Measurements from ENCODE around the gene EGFR.

Gene EGFR

DNA sequence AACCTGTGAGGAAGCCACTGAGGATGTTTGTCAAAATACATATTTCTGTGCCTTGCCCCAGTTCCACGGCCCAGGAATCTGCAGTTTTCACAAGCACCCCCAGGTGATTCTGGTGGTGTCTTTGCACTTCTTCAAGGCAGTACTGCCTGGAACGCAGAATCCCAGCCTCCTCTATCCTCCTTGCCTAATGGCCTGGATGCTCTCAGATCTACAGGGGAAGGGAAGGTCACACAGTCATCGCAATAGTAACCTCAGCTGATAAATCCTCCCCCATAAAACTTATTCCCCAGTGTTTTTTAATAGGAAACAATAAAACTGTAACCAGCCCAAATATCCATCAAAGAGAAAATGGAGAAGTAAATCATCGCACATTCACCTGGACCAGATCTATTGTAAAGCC is 78.3 kb downstream of the EGFR start:
- Histone ChIP-seq H3K4me1 (ENCODE audit: control insufficient read depth in 2 of 2, insufficient read depth in 2 of 2, low read length in 2 of 2) (peaks cover 2 to 4% of the 10 kb centered on the region in 2 donors), H3K27me3 (ENCODE audit: control insufficient read depth in 2 of 2, insufficient read depth in 2 of 2, low read length in 2 of 2) (no peaks in the 10 kb centered on the region)

DNA sequence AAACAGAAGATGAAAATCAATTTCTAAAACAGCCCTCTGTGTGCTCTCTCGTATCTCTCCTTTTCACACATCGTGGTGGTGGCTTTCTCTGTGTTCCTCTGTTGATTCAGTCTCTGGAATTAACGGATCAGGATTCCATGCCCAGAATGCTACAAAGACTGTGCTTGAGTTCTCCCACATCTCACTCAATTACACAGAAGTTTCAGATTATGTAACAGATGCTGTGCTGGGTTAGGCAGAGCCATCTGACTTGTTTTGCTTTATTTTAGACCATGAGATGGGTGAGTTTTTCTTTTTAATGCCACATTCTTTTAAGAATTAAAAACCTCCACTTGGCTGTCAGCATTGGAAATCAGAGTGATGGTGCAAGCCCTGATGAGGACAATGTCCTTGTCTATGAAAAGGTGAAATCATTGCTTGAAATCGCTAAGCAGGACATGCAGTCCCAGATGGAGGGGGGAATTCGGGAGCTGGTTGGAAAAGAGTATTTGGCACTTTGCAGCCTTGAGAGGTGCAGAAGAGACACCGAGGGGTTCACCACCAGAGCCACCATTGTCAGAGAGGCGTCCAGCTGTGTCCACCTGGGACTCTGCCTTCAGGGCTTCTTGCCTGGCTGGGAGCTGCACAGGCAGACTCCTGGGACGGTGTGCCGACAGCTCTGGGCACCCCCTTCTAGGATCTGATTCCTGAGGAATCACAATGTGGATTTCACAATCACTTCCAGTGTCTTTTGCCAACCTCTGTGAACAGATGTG is 80.4 kb downstream of the EGFR start:
- Histone ChIP-seq H3K4me1 (ENCODE audit: control insufficient read depth in 2 of 2, insufficient read depth in 2 of 2, low read length in 2 of 2) (peaks cover 0 to 4% of the 10 kb centered on the region in 2 donors), H3K27ac (ENCODE audit: low read depth in 2 of 2, low read length in 2 of 2) (peak overlapping the region; percentile 0 to 39), H3K36me3 (ENCODE audit: control insufficient read depth in 2 of 2, insufficient read depth in 2 of 2, low read length in 2 of 2) (no peaks in the 10 kb centered on the region), H3K27me3 (ENCODE audit: control insufficient read depth in 2 of 2, insufficient read depth in 2 of 2, low read length in 2 of 2) (no peaks in the 10 kb centered on the region), H3K4me3 (ENCODE audit: low read length in 2 of 2) (no peak overlapping the region), H3K9ac (ENCODE audit: low read depth in 1 of 2, low read length in 2 of 2) (no peak overlapping the region), H3K9me3 (ENCODE audit: control insufficient read depth in 2 of 2, low read length in 2 of 2) (no peaks in the 10 kb centered on the region)

More for the DNA sequence above, 78.3 kb downstream of the EGFR start:
- H3K9ac ChIP-seq (ENCODE audit: low read depth in 1 of 2, low read length in 2 of 2) = no peak overlapping the region
- no peak overlapping the region for H3K27ac ChIP-seq (ENCODE audit: low read depth in 2 of 2, low read length in 2 of 2)
- no peak overlapping the region for H3K4me3 ChIP-seq (ENCODE audit: low read length in 2 of 2)
- H3K36me3 ChIP-seq (ENCODE audit: control insufficient read depth in 2 of 2, insufficient read depth in 2 of 2, low read length in 2 of 2) = no peaks in the 10 kb centered on the region
- no peaks in the 10 kb centered on the region for H3K9me3 ChIP-seq (ENCODE audit: control insufficient read depth in 2 of 2, low read length in 2 of 2)

DNA sequence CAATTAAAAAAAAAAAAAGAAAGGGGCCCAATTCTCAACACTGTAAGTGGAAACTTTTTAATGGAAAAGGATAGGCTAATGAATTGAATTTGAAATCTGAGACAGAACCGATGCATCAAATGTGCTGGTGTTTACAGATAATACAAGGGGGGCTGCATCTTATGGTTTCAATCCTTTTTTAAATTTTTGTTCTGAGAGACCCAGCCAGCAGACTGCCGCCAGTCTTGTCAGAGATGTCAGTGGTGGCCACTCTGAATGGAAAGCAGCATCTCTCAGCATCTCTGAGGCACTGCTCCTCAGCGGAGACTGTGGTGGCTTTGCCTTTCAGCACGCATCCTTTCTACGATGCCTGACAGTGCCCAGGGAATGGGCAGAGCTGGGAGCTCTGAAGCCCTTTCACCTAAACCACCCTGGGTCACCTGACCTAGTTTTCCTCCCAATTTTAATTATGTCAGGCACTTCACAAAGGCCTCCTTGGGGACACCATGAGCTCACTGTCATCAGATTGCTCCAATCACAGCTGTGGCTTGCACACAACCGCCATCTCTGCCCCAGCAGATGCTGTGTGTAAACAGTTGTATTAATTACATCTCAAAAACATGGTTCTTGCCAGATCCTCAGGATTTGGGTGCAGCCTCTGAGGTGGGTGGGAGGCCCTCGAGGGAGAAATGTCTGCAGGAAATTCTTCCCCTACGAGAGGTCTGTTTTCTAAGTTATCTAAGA is 81.2 kb downstream of the EGFR start:
- H3K4me3 ChIP-seq (ENCODE audit: low read length in 2 of 2) = no peak overlapping the region
- H3K36me3 ChIP-seq (ENCODE audit: control insufficient read depth in 2 of 2, insufficient read depth in 2 of 2, low read length in 2 of 2) = no peaks in the 10 kb centered on the region
- H3K4me1 ChIP-seq (ENCODE audit: control insufficient read depth in 2 of 2, insufficient read depth in 2 of 2, low read length in 2 of 2) = peaks cover 0 to 4% of the 10 kb centered on the region in 2 donors
- no peak overlapping the region for H3K9ac ChIP-seq (ENCODE audit: low read depth in 1 of 2, low read length in 2 of 2)
- H3K27me3 ChIP-seq (ENCODE audit: control insufficient read depth in 2 of 2, insufficient read depth in 2 of 2, low read length in 2 of 2) = no peaks in the 10 kb centered on the region
- H3K27ac ChIP-seq (ENCODE audit: low read depth in 2 of 2, low read length in 2 of 2) = peak overlapping the region; percentile 52 to 59
- no peaks in the 10 kb centered on the region for H3K9me3 ChIP-seq (ENCODE audit: control insufficient read depth in 2 of 2, low read length in 2 of 2)

DNA sequence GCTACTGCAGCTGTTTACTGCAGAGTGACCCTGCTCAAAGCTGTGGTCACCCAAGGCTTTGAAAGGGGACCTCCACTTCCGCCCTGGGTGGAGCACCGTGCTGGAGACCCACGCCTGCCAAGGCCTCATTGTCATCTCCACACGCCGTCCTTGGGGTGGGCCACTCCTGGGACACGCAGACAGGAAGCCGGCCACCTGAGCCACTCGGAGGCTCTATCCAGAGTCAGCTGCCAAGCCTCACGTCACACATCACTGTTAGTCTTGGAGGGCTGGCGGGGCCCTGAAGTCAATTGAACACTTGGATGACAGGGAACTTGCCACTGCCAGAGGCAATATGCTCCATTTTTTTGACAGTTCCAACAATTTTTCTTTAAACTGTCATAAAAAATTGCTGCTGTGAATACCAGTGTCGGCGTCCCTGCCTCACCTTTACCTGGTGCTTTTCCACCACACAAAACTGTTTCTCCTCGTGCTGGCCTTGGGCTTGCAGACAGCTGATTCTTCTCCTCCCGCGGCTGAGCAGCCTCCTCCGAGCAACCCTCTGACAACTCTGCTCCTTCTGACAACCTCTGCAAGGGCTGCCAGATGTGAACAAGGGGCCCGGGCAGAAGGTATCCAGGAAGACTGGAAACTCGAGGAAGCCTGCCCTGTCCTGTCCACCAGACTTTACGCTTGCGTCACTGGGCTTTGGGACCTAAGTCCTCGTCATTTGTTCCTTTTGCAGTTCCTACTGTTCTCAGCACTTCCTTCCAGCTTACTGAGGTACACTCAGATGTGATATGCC is 81.9 kb downstream of the EGFR start:
- Histone ChIP-seq H3K36me3 (ENCODE audit: control insufficient read depth in 2 of 2, insufficient read depth in 2 of 2, low read length in 2 of 2) (no peaks in the 10 kb centered on the region), H3K4me1 (ENCODE audit: control insufficient read depth in 2 of 2, insufficient read depth in 2 of 2, low read length in 2 of 2) (peaks cover 0 to 4% of the 10 kb centered on the region in 2 donors), H3K27ac (ENCODE audit: low read depth in 2 of 2, low read length in 2 of 2) (peak overlapping the region; percentile 13 to 59), H3K27me3 (ENCODE audit: control insufficient read depth in 2 of 2, insufficient read depth in 2 of 2, low read length in 2 of 2) (no peaks in the 10 kb centered on the region), H3K9me3 (ENCODE audit: control insufficient read depth in 2 of 2, low read length in 2 of 2) (no peaks in the 10 kb centered on the region), H3K9ac (ENCODE audit: low read depth in 1 of 2, low read length in 2 of 2) (no peak overlapping the region), H3K4me3 (ENCODE audit: low read length in 2 of 2) (no peak overlapping the region)

DNA sequence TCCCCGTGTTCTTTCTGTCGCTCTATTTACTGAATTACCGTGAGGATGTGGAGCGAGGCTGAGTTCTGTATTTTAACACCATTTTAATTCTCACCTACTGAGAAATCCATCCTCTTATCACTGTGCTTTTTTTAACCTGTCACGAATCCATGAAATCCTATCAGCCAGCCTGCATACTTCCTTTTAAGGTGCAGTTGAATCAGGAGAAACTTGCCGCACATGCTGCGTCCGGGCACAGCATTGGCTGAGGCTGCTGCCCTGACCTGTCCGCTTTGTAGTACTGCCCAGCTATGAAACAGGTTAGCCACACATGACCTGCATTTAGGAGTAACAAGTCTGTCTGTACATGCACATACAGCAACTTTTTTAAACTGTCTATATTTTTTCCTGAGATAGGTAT is 82.5 kb downstream of the EGFR start:
- H3K27me3 ChIP-seq (ENCODE audit: control insufficient read depth in 2 of 2, insufficient read depth in 2 of 2, low read length in 2 of 2) = no peaks in the 10 kb centered on the region
- H3K9me3 ChIP-seq (ENCODE audit: control insufficient read depth in 2 of 2, low read length in 2 of 2) = no peaks in the 10 kb centered on the region
- no peak overlapping the region for H3K27ac ChIP-seq (ENCODE audit: low read depth in 2 of 2, low read length in 2 of 2)
- no peak overlapping the region for H3K9ac ChIP-seq (ENCODE audit: low read depth in 1 of 2, low read length in 2 of 2)
- H3K36me3 ChIP-seq (ENCODE audit: control insufficient read depth in 2 of 2, insufficient read depth in 2 of 2, low read length in 2 of 2) = no peaks in the 10 kb centered on the region
- peaks cover 0 to 4% of the 10 kb centered on the region in 2 donors for H3K4me1 ChIP-seq (ENCODE audit: control insufficient read depth in 2 of 2, insufficient read depth in 2 of 2, low read length in 2 of 2)
- no peak overlapping the region for H3K4me3 ChIP-seq (ENCODE audit: low read length in 2 of 2)

DNA sequence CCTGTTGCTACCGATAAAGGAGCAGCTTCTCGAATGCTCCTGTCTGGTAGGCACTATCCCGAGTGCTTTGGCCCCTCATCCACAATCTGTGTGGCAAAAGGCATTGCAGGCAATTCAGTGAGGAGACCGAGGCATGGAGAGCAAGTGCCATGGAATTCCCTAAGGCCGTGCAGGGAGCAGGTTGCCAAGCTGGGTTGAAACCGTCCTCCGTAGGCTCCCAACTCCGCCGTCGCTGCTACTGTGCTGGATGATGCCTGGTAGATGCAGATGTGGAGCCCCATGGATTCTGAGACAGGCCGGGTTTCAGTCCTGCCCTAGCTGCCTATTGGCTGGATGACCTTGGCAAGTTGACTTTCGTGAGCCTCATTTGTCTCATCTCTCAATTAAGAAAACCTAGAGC is 85.3 kb downstream of the EGFR start:
- H3K4me3 ChIP-seq (ENCODE audit: low read length in 2 of 2) = no peak overlapping the region
- no peak overlapping the region for H3K27ac ChIP-seq (ENCODE audit: low read depth in 2 of 2, low read length in 2 of 2)
- H3K36me3 ChIP-seq (ENCODE audit: control insufficient read depth in 2 of 2, insufficient read depth in 2 of 2, low read length in 2 of 2) = no peaks in the 10 kb centered on the region
- H3K4me1 ChIP-seq (ENCODE audit: control insufficient read depth in 2 of 2, insufficient read depth in 2 of 2, low read length in 2 of 2) = peaks cover 0 to 4% of the 10 kb centered on the region in 2 donors
- H3K9ac ChIP-seq (ENCODE audit: low read depth in 1 of 2, low read length in 2 of 2) = no peak overlapping the region
- no peaks in the 10 kb centered on the region for H3K27me3 ChIP-seq (ENCODE audit: control insufficient read depth in 2 of 2, insufficient read depth in 2 of 2, low read length in 2 of 2)
- no peaks in the 10 kb centered on the region for H3K9me3 ChIP-seq (ENCODE audit: control insufficient read depth in 2 of 2, low read length in 2 of 2)

DNA sequence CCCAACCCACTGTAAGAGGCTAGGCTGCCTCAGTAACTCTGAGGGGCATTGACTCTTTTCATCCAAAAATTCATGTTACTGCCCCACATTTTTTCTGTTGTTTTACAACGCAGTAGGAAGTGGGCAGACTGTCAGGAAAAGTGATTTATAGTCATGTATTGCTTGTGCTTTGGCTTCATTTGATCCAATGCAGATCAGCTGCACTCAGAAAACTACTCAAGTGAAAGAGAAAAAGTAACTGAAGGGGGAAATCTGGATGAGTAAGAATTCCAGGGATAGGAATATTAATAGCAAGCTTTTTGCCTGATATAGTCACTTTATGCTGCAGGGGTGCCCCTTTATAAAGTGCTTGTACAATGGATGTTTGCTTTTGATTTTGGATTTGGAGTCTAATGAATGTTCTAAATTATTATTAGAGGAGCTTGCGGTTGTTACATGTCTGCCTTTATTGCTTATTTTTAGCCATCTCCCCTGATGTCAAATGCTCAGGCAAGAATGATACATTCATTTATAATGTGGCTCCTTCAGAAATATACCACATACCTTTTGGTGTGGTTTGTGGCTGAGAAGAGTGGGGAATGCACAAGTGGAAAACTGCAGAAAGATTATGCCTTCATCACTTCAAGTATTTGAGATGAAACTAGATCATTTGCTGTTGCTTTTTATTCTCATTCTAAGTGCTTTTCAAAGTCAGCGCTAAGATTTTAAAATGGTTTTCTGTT is 86.1 kb downstream of the EGFR start:
- no peaks in the 10 kb centered on the region for H3K9me3 ChIP-seq (ENCODE audit: control insufficient read depth in 2 of 2, low read length in 2 of 2)
- no peaks in the 10 kb centered on the region for H3K27me3 ChIP-seq (ENCODE audit: control insufficient read depth in 2 of 2, insufficient read depth in 2 of 2, low read length in 2 of 2)
- no peak overlapping the region for H3K9ac ChIP-seq (ENCODE audit: low read depth in 1 of 2, low read length in 2 of 2)
- no peaks in the 10 kb centered on the region for H3K4me1 ChIP-seq (ENCODE audit: control insufficient read depth in 2 of 2, insufficient read depth in 2 of 2, low read length in 2 of 2)
- no peak overlapping the region for H3K4me3 ChIP-seq (ENCODE audit: low read length in 2 of 2)
- no peaks in the 10 kb centered on the region for H3K36me3 ChIP-seq (ENCODE audit: control insufficient read depth in 2 of 2, insufficient read depth in 2 of 2, low read length in 2 of 2)
- no peak overlapping the region for H3K27ac ChIP-seq (ENCODE audit: low read depth in 2 of 2, low read length in 2 of 2)

DNA sequence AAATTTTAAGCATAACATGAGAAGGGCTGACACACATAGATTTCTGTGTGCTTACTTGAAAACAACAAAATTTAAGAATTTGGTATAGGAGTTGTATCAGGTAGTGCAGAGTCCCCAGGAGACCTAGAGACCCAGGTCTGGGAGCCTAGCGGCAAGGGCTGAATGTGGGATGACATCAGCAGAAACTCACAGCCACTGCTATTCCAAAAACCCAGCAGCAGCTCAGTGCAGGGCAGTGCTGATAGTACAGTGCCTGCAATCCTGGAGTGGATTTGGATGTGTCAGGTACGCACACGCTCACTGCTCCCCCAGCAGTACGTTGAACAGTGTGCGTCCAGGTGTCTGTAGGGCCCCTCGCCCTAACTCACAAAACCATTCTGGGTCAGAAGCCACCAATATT is 87.1 kb downstream of the EGFR start:
- Histone ChIP-seq H3K9me3 (ENCODE audit: control insufficient read depth in 2 of 2, low read length in 2 of 2) (no peaks in the 10 kb centered on the region), H3K27ac (ENCODE audit: low read depth in 2 of 2, low read length in 2 of 2) (no peak overlapping the region), H3K36me3 (ENCODE audit: control insufficient read depth in 2 of 2, insufficient read depth in 2 of 2, low read length in 2 of 2) (no peaks in the 10 kb centered on the region), H3K27me3 (ENCODE audit: control insufficient read depth in 2 of 2, insufficient read depth in 2 of 2, low read length in 2 of 2) (no peaks in the 10 kb centered on the region), H3K4me3 (ENCODE audit: low read length in 2 of 2) (no peak overlapping the region), H3K9ac (ENCODE audit: low read depth in 1 of 2, low read length in 2 of 2) (no peak overlapping the region), H3K4me1 (ENCODE audit: control insufficient read depth in 2 of 2, insufficient read depth in 2 of 2, low read length in 2 of 2) (no peaks in the 10 kb centered on the region)

DNA sequence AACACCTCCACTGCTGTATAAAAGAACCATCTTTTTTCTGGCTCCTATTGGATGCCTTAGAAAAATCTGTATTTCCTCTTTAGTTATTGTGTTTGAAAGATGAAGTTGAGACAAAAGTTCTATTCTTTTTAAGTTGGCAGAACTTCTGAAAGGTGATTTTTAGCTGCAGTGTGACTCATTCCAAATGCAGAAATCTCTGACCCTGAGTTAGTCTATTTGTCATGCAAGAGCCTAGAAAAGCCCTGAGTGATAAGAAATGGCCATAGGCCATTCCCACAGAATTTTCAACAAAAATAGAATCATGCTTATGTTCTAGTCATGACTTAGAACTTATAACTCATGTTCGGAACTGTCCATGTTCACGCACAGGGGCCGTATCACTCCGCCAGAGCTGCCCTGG is 89.1 kb downstream of the EGFR start:
- Histone ChIP-seq H3K27me3 (ENCODE audit: control insufficient read depth in 2 of 2, insufficient read depth in 2 of 2, low read length in 2 of 2) (no peaks in the 10 kb centered on the region), H3K36me3 (ENCODE audit: control insufficient read depth in 2 of 2, insufficient read depth in 2 of 2, low read length in 2 of 2) (no peaks in the 10 kb centered on the region), H3K27ac (ENCODE audit: low read depth in 2 of 2, low read length in 2 of 2) (no peak overlapping the region), H3K9ac (ENCODE audit: low read depth in 1 of 2, low read length in 2 of 2) (no peak overlapping the region), H3K9me3 (ENCODE audit: control insufficient read depth in 2 of 2, low read length in 2 of 2) (no peaks in the 10 kb centered on the region), H3K4me1 (ENCODE audit: control insufficient read depth in 2 of 2, insufficient read depth in 2 of 2, low read length in 2 of 2) (no peaks in the 10 kb centered on the region), H3K4me3 (ENCODE audit: low read length in 2 of 2) (no peak overlapping the region)

All from mucosa of rectum (tissue), 2 donors.